Thyroid gland (tissue), 4 donors: ENCODE measurements around the gene POU6F2. TPM values are rescaled to one million over a fixed set of nuclear protein-coding genes. Genes with fewer than 3 reads are reported as not detected.

ENCODE experiments used
- DNase-seq, 2 donors: peaks; one replicate each; pipeline ENCODE4 v3.0.0-alpha.2; 2019
- H3K27ac ChIP-seq, 3 donors: fragments of 200-600 bp; sonication (generic); 1 replicate in 2 of 3; 2 replicates in 1 of 3; pipeline ENCODE4 v1.5.1; 2016 to 2019; ENCODE audit warnings: mild to moderate bottlenecking in 1 of 3, moderate library complexity in 1 of 3
- H3K27me3 ChIP-seq: fragments of 200-600 bp; sonication (generic); one replicate; pipeline ENCODE4 v1.5.1; 2019
- H3K36me3 ChIP-seq, 2 donors: fragments of 200-600 bp; sonication (generic); one replicate each; pipeline ENCODE4 v1.5.1; 2016 to 2019
- H3K4me1 ChIP-seq, 2 donors: fragments of 200-600 bp; sonication (generic); one replicate each; pipeline ENCODE4 v1.5.1; 2017 to 2019
- H3K4me3 ChIP-seq, 3 donors: fragments of 200-600 bp; sonication (generic); replicated peaks in 1 of 3; 1 replicate in 2 of 3; 2 replicates in 1 of 3; pipeline ENCODE4 v1.5.1; 2016; ENCODE audit warnings: mild to moderate bottlenecking in 1 of 3
- H3K9me3 ChIP-seq: fragments of 200-600 bp; sonication (generic); one replicate; pipeline ENCODE4 v1.5.1; 2017
- POLR2A ChIP-seq, 2 donors: fragments of 450-650 bp; IDR thresholded peaks; one replicate each; pipeline ENCODE4 v1.6.1; 2017; ENCODE audit warnings: antibody characterized with exemption in 2 of 2, mild to moderate bottlenecking in 2 of 2, moderate library complexity in 1 of 2
- WGBS, 2 donors: methylation state at CpG; one replicate each; pipeline ENCODE4 v1.1.5; 2017; 5-methylcytosine and 5-hydroxymethylcytosine counted together
- intact Hi-C: fragments of 100-400 bp; cut with DNase I; formaldehyde crosslinking; loops from one replicate; pipeline ENCODE4 v1.15.1; 2023
- total RNA-seq, 4 donors: library from RNA; depleted of rRNA; stranded (reverse); fragments of >200 nt; gene quantifications; one replicate each; pipeline ENCODE4 v1.2.3, GENCODE V29; 2016
- TF ChIP-seq, protein P1 (sequence below), 6 experiments: fragments of 200-600 bp in 3 of 6; fragments of 450-650 bp in 3 of 6; sonication (generic) in 3 of 6; IDR thresholded peaks; one replicate each; pipeline ENCODE4 v1.5.1; 2016 to 2019; ENCODE audit warnings: antibody characterized with exemption in 6 of 6, mild to moderate bottlenecking in 2 of 6, inconsistent platforms in 1 of 6, moderate library complexity in 1 of 6

The POU6F2 gene
- total RNA-seq, 4 donors from 2014 or later: 0.33 TPM; not detected in 3

DNA sequence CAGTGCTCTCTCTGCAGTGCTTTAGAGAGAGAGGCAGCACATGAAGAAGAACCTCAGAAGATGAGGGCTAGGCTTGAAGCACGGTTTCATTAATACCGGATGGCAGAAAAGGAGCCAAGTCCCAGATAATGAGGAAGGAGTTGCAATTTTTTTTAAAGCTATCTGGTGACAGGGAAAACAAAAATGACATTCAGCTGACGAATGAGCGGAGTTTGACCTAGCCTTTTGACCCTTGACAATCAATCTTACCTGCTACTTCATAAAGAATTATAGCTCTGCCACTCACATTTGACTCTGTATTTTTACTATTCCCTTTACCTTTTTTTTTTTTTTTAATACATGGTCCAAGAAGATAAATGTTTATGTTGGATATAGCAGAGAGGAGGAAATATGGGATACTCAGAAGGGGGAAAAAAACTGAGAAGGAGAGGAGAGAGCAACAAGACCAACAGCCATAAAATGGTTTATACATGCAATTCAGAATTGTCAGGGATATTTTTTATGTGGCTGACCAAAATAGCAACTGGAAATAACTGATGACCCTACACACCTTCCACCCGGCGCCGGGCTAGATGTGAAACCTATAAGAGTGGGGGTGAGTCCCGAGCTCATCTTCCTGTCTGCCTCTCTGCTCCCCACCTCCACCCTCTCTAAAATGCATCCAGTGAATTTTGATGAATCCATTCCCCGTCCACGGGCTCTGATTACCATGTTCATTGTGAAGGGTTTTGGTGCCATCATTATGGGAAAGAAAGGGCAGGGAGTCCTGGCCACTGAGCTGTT is 314.1 kb downstream of the POU6F2 start:
- Histone ChIP-seq H3K4me3 (no peak overlapping the region), H3K27me3 (no peaks in the 10 kb centered on the region), H3K27ac (no peak overlapping the region), H3K4me1 (no peaks in the 10 kb centered on the region), H3K9me3 (no peaks in the 10 kb centered on the region), H3K36me3 (no peaks in the 10 kb centered on the region)
- no peak for DNase-seq
- no peak for TF ChIP-seq POLR2A (IDR thresholded peaks at IDR 0.05)
- TF ChIP-seq, protein P1, sequence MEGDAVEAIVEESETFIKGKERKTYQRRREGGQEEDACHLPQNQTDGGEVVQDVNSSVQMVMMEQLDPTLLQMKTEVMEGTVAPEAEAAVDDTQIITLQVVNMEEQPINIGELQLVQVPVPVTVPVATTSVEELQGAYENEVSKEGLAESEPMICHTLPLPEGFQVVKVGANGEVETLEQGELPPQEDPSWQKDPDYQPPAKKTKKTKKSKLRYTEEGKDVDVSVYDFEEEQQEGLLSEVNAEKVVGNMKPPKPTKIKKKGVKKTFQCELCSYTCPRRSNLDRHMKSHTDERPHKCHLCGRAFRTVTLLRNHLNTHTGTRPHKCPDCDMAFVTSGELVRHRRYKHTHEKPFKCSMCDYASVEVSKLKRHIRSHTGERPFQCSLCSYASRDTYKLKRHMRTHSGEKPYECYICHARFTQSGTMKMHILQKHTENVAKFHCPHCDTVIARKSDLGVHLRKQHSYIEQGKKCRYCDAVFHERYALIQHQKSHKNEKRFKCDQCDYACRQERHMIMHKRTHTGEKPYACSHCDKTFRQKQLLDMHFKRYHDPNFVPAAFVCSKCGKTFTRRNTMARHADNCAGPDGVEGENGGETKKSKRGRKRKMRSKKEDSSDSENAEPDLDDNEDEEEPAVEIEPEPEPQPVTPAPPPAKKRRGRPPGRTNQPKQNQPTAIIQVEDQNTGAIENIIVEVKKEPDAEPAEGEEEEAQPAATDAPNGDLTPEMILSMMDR (IDR thresholded peaks at IDR 0.05): no peak
- WGBS, 2 donors: 64 to 73% methylated on average over 10 of the region's 10 CpGs
- intact Hi-C loops: no loop called here

DNA sequence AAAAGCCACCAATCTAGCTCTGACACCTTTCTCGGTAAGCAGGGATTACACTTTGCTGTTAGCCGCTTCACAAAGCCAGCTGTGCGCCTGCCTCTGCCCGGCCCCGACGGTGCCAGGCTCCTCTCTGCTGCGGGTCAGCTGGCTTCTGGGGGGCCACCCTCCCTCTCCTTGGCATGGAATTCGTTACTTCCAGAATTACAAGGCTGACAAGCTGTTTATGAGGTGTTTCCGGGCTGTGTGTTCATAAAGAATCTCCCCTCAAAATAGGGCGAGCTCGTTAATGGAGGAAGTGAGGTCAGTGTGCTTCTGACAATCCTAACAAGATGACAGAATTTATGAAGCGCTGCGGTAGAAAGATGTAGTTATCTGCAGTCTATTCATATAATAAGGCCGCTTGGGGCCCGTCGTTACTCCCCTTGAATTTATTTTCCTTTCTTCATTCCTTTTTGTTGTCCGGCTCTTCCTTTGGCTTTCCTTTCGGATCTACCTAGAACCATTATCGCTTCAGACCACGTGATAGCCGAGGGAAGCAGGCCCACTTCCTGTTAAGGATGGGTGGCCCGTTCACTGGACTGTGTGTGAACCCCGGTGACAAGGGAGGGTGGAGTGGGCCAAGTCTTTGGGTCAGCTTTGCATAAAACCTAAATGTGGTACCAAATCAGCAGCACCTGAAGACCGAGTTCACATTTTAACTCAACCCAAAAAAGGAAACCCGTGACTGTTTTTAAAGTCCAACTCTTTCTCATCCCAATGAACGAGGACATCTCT is 315.5 kb downstream of the POU6F2 start:
- 80 to 84% methylated on average over 25 to 26 of the region's 26 CpGs for WGBS, 2 donors
- Histone ChIP-seq H3K36me3 (no peaks in the 10 kb centered on the region), H3K27ac (no peak overlapping the region), H3K4me3 (no peak overlapping the region), H3K27me3 (no peaks in the 10 kb centered on the region), H3K4me1 (no peaks in the 10 kb centered on the region), H3K9me3 (no peaks in the 10 kb centered on the region)
- TF ChIP-seq, protein P1 (IDR thresholded peaks at IDR 0.05): no peak
- TF ChIP-seq POLR2A (IDR thresholded peaks at IDR 0.05): no peak
- intact Hi-C loops: no loop called here
- no peak for DNase-seq

DNA sequence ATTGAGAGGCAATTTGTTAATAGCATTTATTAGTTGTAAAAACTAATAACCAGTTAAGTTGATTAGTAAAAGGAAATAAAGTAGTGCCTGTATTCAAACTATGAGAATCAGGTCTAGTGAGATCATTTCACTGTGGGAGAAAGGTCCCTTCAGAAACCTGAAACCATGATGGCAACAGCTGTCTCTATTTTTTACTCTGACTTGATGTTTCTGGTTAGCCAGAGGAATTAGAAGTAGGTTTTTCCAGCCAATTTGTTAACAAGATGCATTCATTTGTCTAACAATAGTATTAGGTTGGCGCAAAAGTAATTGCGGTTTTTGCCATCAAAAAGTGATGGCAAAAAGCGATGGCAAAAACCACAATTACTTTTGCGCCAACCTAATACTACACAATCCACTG is 316.3 kb downstream of the POU6F2 start:
- no peak for DNase-seq
- no peak overlapping the region for H3K27ac ChIP-seq
- H3K27me3 ChIP-seq: no peaks in the 10 kb centered on the region
- H3K36me3 ChIP-seq: no peaks in the 10 kb centered on the region
- 95 to 96% methylated on average over 4 of the region's 4 CpGs for WGBS, 2 donors
- H3K9me3 ChIP-seq: no peaks in the 10 kb centered on the region
- no peaks in the 10 kb centered on the region for H3K4me1 ChIP-seq
- intact Hi-C loops: no loop called here
- TF ChIP-seq POLR2A (IDR thresholded peaks at IDR 0.05): no peak
- TF ChIP-seq, protein P1 (IDR thresholded peaks at IDR 0.05): no peak
- H3K4me3 ChIP-seq: no peak overlapping the region

DNA sequence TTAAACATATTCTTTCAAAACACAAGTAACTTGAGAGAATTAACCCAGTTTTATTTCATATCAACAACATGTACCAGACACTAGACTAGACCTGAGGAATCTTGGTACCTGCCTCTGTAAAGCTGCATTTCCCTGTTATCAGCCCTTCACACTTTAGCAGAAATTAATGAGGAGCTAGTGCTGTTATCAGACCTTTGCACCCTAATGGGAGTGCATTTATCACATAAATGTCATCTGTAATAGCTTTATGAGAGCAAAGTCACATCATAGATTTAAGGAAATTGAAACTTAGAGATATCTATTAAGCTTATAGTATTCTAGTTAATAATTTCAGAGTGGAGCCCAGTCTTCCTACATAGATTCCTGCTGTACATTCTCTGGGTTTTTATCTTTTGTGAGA is 318.1 kb downstream of the POU6F2 start:
- Histone ChIP-seq H3K36me3 (no peaks in the 10 kb centered on the region), H3K27me3 (no peaks in the 10 kb centered on the region), H3K9me3 (no peaks in the 10 kb centered on the region), H3K4me3 (no peak overlapping the region), H3K4me1 (peaks cover 0 to 5% of the 10 kb centered on the region in 2 donors), H3K27ac (no peak overlapping the region)
- DNase-seq: no peak
- TF ChIP-seq, protein P1 (IDR thresholded peaks at IDR 0.05): no peak
- no peak for TF ChIP-seq POLR2A (IDR thresholded peaks at IDR 0.05)
- intact Hi-C loops: no loop called here

DNA sequence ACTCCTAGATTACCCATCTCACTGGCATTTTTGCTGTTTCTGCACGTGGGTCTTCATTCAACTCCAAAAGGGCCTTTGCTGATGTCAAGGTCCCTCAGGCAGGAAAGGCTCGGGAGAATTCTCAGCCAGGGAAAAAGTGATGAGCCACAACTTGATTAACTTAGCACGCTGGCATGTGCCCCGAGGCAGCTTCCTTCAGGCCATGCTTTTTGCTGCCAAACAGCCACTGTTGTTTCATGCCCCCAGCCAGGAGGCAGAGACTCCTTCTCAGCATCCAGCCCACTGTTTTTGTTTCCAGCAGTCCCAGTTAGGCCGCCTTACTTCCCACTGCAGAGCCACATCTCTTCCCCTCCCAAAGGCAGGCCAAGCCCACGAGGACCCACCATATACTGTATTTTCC is 322.0 kb downstream of the POU6F2 start:
- intact Hi-C loops: no loop called here
- TF ChIP-seq, protein P1 (IDR thresholded peaks at IDR 0.05): no peak
- no peak for TF ChIP-seq POLR2A (IDR thresholded peaks at IDR 0.05)
- WGBS, 2 donors: 68 to 73% methylated on average over 6 of the region's 6 CpGs
- peaks cover 0 to 5% of the 10 kb centered on the region in 2 donors for H3K4me1 ChIP-seq
- no peaks in the 10 kb centered on the region for H3K27me3 ChIP-seq
- no peak overlapping the region for H3K4me3 ChIP-seq
- H3K27ac ChIP-seq: no peak overlapping the region
- H3K9me3 ChIP-seq: no peaks in the 10 kb centered on the region
- H3K36me3 ChIP-seq: no peaks in the 10 kb centered on the region
- no peak for DNase-seq
